Ramos (cell line): ENCODE results near the gene TMEM151A.
"Not testable (repeated sequence)": the region's sequence is repeated elsewhere in the genome, so short reads cannot be mapped to it uniquely, and the experiment has no call there.

Experiments used
- in situ Hi-C: fragments of 300-500 bp; cut with MboI; formaldehyde crosslinking; loops from one replicate; pipeline ENCODE4 v1.14.3; 2022; ENCODE audit warnings: low sequenced_read_pairs; ENCODE audit not compliant: unreplicated experiment

The TMEM151A gene

DNA sequence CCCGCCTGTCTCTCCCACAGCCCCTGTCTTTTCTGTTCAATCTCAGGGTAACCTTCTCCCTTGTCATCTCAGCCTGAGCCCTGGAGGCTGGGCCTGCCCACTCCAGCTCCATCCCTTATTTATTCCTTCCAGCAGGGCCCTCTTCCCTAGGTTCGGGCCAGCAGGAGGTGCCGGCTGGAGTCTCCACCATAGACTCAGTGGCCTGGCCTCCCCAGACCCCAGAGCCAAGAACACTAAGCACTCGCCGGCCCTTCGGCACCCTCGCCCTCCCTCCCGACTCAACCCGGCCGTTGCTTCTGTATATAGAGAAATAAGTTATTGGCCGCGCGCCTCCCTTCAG, 24.7 kb upstream of the TMEM151A start:
- in situ Hi-C loops, result no loop called here

DNA sequence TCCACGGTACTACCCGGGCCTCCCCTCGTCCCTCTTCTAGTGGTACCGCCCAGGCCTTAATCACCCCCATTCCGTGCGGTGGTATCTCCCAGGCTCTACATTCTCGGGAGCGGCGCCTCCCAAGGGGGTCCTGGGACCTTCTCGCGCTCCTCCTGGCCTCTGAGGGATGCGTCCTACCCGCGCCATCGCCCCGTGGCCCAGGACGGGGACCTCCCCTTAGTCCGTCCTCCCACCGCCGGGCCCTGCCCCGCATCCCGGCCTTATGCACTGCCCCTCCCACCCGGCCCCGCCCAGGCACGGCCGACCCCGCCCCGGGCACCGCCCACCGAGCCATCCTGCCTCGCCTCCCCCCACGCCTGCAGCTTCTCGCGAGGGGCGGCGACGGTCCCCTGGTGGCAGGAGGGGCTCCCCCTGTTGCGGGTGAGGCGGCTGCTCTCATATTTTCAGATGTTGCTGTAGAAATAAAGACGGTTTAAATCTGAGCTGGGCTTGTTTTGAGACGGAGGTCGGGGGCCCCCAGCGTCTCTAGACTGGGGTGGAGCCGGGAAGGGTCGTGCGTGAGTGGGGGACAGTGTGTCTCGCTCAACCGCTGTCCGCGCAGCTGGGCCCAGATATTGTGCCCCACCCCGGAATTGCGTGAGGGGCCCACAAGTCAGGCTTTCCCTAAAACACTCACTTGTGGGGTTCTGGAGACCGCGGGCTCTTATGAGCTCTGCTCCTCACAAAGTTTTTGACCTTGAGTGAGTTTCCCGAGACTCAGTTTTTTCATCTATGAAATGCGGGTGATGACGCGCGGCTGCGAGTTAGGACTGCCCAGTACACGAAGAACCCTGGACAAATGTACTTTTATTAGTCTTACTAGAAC, 24.1 kb upstream of the TMEM151A start:
- in situ Hi-C loops, result no loop called here

- in situ Hi-C loops, result no loop called here
Measured at GRCh38 chr11:66268244-66268951, 23.3 kb upstream of the TMEM151A start, which contains the start of gene RAB1B. RAB1B (plus strand) TSS chr11:66268639; CDS start chr11:66268680, 41 bp downstream.

- in situ Hi-C loops, result no loop called here
Measured at GRCh38 chr11:66268952-66269905, 22.5 kb upstream of the TMEM151A start.

- in situ Hi-C loops, result no loop called here
Measured at GRCh38 chr11:66271816-66272215, 19.9 kb upstream of the TMEM151A start.

GRCh38 chr11:66272596-66272995, 19.1 kb upstream of the TMEM151A start:
- in situ Hi-C loops, result no loop called here

- in situ Hi-C loops, result no loop called here
Measured at GRCh38 chr11:66274219-66274618, 17.5 kb upstream of the TMEM151A start.

- in situ Hi-C loops, result no loop called here
Measured at GRCh38 chr11:66275396-66275795, 16.3 kb upstream of the TMEM151A start.

GRCh38 chr11:66275984-66276612, 15.6 kb upstream of the TMEM151A start:
- in situ Hi-C loops, result no loop called here

DNA sequence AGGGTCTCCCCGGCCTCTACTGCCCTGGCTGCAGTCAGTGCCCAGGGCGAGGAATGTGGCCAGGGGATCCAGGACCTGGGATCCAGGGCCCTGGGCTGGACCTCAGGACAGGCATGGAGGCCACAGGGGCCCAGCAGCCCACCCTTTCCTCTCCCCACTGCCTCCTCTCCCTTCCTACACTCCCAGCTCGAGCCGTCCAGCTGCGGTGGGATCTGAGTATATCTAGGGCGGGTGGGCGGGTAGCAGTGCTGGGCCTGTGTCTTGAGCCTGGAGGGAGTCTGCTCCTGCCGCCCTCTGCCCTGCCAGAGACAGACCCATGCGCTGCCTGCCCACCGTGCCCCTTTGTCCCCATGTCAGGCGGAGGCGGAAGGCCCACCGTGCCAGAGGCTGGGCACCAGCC, 15.1 kb upstream of the TMEM151A start:
- in situ Hi-C loops, result not testable (repeated sequence)

GRCh38 chr11:66277064-66277463, 14.6 kb upstream of the TMEM151A start:
- in situ Hi-C loops, result not testable (repeated sequence)

DNA sequence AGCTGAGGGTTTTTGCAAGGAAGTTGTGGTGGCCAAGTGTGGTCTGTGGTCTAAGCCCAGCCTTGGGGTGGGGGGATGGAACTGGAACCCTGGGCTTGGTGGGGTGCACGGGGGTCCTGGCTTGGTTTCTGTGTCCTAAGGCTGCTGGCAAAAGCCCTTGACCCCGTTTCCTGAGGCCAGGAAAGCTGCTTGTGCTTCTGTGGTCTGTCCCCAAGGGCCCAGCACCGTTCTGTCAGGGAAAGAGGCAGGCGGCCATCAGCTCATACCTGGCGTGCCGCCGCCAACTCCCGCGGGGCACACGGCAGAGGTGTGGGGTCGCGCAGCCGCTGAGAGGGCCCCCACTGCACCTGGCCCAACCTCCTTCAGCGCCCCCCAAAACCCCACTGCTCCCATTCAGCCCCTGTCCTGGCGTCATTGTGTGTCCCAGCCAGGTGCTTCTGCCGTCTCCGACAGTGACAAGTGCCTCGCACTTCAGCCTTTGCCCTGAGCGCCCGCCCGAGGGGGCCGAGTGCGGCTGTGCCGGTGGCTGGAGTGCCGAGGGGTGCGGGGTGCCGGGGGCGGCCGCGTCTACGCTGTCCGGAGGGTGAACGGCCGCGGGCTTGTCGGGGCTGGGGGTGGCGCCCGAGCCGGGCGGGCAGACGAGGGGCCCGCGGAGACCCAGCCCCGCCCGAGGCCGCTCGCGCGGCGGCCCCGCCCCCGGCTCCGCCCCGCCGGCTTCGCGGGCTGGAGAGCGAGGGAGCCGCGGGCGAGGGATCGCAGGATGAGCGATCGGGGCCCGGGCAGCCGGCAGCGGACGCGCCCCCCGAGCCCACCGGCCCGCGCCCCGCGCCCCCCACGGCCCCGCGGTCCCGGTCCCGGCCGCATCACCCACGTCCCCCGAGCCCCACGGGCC, 14.0 kb upstream of the TMEM151A start, which contains the start of gene CNIH2:
CNIH2 (plus strand) TSS at position 705 of the 892 bp plus-strand sequence. CDS start 282 bp downstream, outside the sequence.
- in situ Hi-C loops, result no loop called here

DNA sequence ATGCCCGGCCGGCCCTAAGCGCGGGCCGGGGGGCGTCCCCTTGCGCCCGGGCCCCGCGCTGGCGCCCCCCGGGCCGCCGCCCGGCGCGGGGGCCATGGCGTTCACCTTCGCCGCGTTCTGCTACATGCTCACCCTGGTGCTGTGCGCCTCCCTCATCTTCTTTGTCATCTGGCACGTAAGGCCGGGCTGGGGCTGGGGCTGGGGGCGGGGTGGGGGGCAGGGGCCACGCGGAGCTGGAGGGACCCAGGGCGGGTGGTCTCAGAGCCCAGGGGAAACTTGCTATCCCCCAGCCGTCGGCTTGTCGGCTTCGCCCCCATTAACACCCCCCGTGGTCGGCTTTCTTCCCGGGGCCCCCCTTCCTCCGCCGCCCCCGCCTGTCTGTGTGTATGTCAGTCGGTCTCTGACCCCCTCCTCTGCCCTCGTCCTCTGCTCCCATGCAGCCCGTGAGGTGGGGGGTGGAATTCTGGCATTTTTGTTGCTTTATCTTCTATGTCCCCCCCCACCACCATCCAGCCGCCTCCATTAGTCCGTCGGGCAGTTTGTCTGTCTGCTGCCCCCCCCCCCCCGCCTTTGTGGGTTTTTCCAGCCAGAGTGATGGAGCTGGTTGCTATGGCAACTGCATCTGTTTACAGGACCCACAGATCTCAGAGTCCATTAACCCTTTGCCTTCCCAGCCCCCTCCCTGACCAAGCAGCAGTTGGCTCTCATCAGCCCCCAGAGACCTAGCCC, 13.2 kb upstream of the TMEM151A start:
- in situ Hi-C loops, result no loop called here

DNA sequence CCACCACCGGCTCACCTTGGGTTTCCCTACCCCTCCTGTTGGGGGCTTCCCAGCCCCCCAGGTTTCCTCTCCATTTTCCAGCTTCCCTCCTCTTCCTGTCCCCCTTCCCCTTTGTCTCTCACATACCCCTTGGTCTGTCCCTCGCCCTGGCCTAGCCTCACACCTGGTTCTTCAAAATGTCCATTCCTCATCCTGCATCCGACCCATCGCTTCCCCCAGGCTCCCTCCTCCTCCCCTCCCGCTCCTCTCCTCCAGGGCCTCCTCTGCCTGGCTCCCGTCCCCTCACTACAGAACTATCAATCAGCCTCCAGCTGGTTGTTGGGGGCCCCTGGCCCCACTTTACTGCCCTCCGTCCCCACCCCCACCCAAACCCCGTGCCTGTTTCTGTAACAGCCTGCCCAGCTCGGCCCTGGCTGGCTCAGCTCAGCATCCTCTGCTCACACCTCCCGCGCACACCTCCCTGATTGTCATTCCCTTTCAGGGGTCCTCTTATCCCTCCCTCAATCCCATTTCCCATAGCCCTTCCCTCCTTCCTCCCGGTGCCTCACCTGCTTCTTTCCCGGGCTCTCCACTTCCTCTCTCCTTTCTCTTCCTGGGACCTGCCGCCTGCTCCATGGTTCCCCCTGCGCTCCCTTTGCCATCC, 12.5 kb upstream of the TMEM151A start:
- in situ Hi-C loops, result no loop called here

DNA sequence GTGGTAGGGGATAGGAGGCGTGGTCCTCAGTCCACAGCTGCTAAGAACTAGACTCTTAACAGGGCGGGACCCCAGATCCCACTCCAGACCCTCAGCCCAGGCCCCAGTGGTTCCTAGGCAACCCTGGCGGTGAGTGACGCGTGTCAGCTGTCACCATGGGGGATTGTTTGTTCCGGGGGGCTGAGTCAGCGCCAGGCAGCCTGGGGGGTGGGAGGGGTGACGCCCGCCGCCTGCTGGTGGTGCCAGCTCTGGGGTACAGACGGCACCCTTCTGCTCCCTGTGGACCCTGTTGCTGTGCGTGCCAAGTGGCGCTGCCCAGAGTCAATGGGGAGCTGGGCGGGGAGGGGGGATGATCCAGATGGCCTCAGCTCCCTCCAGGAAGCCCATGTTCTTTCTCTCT, 11.3 kb upstream of the TMEM151A start:
- in situ Hi-C loops, result no loop called here

DNA sequence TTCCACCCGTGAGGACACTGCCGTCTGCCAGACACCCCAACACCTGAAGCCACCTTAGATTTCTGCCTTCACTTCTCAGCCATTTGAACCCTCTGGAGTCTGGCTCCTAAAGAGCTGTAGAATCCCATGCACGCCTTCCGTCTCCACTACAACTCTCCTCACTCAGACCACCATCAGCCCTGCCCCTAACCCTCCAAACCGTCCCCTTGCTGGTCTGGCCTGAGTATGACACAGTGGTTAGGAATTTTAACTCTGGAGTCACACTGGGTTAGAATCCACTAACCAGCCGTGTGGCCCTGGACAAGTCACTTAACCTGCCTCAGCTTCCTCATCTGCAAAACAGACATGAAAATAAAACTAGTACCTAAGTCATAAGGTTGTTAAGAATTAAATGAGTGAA, 10.7 kb upstream of the TMEM151A start:
- in situ Hi-C loops, result no loop called here

- in situ Hi-C loops, result no loop called here
Measured at GRCh38 chr11:66281776-66282467, 9.8 kb upstream of the TMEM151A start.
